GM18517 (cell line): Measurements from ENCODE around the gene DMC1.

ENCODE experiments used
- ATAC-seq: cut with Tn5 transposase; IDR thresholded peaks from one replicate; pipeline ENCODE4 v1.9.1; 2021; ENCODE audit warnings: mild to moderate bottlenecking, moderate library complexity; ENCODE audit not compliant: unreplicated experiment

DMC1 gene

DNA sequence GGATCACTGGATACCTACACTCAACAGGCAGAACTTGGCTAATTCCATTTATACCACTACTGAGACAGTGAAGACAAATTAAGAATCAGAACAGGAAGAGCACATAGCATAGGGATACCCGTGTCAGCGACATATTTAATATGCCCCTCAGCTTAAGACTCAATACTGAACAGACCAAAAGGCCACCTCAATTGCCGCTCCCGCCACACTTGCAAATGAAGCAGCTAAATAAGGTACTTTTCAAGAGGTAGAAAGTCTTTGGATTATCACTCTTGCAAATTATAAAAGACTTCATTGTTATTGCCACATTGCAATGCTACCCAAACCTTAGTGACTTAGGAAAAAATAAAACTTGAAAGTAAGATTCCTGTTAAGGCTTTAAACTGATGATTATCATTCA is 67.0 kb downstream of the DMC1 start:
- no peak for ATAC-seq

DNA sequence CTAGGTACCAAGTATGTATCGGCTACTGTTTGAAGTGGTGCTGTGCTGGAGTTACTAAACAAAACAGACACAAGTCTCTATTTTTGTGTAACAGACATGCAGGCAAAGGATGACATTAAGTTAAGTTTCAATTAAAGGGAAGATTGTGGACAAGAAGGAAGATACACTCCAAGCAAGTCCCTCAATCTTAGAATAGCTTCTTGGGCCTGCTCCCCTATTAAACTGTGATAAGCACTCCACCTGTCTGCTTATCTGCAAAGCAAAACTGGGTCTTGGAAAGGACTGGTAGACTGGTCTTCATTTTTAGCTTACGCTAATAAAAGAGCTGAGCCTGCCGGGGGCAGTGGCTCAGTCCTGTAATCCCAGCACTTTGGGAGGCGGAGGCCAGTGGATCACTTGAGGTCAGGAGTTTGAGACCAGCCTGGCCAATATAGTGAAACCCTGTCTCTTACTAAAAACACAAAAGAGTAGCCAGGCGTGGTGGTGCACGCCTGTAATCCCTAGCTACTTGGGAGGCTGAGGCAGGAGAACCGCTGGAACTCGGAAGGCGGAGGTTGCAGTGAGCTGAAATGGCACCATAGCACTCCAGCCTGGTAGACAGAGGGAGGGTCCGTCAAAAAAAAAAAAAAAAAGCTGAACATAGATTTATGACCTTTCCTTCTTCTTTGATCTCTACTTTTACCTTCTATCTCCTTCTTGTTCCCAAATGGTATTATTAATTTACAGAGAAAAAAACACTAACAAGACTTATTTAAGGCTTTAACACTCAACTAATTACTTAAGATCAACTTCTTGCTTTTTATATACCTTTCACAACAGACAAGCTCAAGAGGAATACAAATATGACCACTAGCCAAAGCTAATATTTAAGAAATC is 67.9 kb downstream of the DMC1 start:
- ATAC-seq = no peak

DNA sequence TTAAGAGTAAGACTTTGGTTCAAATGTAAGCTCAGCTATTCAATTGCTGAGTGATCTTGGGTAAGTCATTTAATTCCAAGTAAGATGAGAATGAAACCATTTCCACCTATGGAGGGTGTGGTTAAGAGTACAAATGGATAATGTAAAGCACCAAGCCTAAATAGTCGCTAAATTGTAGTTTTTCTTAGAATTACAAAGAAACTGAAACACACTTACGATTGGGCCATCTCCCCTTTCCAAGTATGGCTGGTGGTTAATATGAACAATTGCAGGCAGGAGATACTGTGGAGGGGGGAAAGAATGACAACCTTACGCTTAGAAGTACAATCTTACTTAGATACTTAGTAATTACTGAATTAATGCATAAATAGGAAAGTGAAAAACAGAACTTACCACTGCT is 72.1 kb downstream of the DMC1 start:
- no peak for ATAC-seq

- no peak for ATAC-seq
Measured at GRCh38 chr22:38494939-38495338, 75.0 kb downstream of the DMC1 start.

DNA sequence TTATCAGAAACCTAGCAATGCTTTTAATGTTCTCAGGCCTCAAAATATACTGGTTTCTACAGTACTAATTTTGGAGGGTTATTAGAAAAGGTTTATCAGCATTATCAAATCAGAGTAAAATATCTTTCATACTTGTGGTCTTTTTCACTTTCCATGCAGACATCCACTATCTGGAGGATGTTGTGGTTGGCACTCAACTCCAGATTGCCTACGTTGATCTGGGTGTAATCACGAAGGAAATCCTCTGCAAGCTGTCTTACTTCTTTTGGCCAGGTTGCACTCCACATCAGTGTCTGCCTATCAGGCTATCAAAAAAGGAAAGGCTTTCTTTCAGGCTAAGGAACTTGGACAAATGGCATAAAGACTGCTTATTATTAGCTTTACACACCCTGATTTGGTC is 75.5 kb downstream of the DMC1 start:
- ATAC-seq = no peak

GRCh38 chr22:38491707-38492348 is 78.2 kb downstream of the DMC1 start:
- ATAC-seq = no peak

- no peak for ATAC-seq
Measured at GRCh38 chr22:38490915-38491314, 79.1 kb downstream of the DMC1 start.

DNA sequence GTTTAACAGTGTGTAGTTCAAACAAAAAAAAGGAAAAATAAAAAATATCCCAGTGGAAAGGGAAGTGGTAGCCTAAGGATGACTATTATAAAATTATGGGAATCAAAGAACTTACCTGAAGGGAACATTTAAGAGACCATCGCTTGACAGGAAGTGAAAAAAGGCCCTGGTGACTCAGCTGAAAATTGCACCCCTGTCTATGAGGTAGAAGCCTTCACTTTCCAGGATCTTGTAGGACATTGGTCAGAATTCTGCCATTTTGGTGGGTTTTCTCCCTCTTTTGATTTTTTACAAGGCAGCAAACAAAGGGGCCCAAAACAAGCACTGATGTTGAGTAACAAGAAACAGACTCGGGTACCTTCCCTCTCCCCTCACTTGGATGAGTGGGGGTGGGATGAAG is 79.5 kb downstream of the DMC1 start:
- no peak for ATAC-seq

GRCh38 chr22:38489561-38490145 is 80.3 kb downstream of the DMC1 start:
- ATAC-seq = no peak

DNA sequence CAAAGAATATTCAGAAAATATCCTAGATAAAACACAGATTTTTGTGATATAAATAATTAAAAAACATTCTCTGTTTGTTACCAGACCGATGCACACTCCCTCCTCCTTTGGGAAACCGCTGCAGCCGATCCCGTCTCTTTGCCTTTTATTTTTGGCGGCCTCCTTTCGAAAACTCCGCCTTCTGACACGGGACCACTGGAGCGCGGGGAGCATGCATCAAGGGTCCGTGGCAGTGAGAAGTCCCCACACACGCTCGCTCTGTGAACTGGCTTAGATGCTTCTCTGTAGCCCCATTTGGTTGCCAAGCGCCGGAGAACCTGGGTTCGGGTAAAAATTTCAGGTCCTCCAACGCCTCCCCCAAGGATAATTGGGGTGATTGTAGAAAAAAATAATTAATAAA is 80.8 kb downstream of the DMC1 start:
- ATAC-seq = no peak

GRCh38 chr22:38487946-38488345 is 82.0 kb downstream of the DMC1 start:
- ATAC-seq = no peak

GRCh38 chr22:38485783-38486182 is 84.2 kb downstream of the DMC1 start:
- no peak for ATAC-seq

DNA sequence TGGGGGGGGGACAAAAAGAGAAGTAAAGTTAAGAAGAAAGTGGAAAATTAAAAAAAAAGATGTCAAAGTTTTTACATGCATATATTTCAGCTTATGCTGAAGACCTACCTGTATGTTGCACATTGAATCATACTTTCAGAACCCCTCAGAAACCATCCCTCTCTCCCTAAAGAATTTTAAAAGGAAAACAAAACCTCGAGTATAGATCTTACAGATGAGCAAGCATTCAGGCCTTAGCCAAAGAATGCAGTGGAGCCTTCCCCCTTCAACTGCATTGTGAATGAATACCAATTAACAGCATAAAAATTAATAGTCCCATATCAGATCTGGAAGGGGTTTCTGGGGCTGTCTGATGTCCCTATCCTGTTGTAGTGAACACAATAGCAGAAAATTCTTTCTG is 85.7 kb downstream of the DMC1 start:
- ATAC-seq = no peak

- no peak for ATAC-seq
Measured at GRCh38 chr22:38482662-38483308, 87.2 kb downstream of the DMC1 start.

GRCh38 chr22:38481871-38482332 is 88.1 kb downstream of the DMC1 start:
- ATAC-seq = no peak

DNA sequence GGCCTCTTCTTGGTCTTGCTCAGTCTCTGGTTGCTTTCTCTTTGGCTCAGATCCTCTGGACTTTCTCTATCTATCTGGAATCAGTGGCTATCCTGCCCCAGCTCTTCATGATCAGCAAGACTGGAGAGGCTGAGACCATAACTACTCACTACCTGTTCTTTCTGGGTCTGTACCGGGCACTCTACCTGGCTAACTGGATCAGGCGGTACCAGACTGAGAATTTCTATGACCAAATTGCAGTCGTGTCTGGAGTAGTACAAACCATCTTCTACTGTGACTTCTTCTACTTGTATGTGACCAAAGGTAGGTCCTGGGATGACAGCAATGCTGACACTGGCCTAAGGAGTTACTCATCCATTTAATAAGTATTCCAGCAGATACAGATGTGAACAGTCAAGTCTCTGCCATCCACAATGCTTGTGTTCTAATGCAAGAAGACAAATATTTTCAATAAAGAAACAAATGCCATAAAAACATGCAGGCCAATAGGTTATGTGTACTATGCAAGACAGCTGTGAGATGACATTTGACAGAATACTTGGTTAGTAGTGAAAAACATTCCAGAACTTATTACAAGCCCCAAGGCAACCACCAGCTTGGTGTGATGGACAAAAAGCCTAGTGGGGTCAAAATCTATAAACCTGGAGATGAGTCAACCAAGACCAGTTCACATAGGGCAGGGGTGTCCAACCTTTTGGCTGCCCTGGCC is 88.7 kb downstream of the DMC1 start:
- ATAC-seq = no peak

DNA sequence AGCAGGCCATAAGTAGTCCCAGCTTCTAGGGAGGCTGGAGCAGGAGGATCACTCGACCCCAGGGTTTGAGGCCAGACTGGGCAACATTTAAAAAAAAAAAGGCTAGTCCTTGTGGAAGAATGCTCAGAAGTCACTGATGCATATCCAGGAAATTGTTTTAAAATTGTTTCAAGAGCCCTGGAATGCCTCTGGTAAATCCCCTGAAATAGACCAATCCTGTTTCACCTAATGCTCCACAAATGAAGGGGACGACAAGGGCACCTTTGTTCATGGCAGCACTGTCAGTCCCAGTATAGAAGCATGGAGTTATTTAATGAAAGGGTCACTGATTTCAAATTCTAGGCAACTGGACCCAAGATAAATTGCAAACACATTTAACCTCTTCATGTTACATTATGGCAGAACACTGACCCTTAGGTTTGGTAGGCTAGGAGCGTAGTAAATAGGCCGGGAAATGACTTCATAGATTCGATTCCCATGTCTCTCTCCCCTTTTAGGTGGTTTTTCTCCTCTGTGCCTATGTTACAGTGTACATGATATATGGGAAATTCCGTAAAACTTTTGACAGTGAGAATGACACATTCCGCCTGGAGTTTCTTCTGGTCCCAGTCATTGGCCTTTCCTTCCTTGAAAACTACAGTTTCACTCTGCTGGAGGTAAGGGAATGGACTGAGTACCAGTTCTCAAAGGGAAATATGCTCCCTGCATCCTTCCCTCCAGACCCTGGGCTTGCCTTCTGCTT is 90.7 kb downstream of the DMC1 start:
- ATAC-seq = no peak

- no peak for ATAC-seq
Measured at GRCh38 chr22:38477585-38477984, 92.4 kb downstream of the DMC1 start.

DNA sequence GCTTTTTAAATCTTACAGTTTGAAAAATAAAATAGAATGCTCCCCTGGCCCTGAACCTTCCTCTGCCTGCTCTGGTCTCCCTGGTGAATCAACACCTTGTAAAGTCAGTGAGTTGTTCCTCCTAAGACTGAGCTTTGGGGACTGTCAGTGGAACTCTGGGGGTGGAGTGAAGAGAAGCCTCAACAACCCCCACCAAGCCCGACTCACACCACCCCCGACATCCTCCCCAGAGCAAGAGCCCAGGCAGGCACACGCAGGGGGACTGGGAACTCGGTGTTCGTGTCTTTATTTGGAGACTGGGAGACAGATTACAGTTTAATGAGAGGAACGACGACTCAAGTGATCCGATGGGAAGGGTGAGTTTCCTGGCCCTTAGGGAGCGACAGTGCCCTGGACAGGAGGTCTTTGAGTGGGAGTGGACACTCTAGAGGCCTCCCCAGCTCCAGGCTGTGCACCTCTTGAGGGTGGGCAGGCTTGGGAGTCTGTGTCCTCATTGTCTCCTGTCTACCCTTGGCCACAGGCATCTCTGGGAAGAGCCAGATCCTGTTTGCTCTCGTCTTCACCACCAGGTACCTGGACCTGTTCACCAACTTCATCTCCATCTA is 95.9 kb downstream of the DMC1 start:
- ATAC-seq = no peak

GRCh38 chr22:38471237-38471636 is 98.7 kb downstream of the DMC1 start:
- no peak for ATAC-seq
